Measurements from ENCODE around the gene ADH1C. TPM values are rescaled to one million over a fixed set of nuclear protein-coding genes. Genes with fewer than 3 reads are reported as not detected.

Gene ADH1C
- total RNA-seq, 4 donors from 2014 or later, result 28.1 to 496 (median 231) TPM

DNA sequence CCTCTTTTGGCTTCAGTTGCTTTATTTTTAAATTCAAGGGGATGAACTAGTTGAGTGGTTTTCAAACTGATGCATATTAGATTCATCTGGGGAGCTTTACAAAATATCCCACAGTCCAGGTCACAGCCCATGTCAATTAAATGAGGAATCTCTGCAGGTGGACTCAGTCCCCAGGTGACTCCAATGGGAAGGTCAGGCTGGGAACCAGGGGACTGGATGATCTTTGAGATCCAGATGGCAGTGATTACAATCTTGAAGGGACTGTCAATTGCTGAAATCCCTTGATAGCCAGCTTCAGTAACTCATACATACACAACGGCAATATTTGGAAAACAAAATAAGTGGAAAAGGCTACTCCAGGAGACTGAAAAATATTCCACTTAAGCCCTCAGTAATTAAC lies 38.3 kb downstream of the ADH1C start:
- Histone ChIP-seq H3K4me3 (no peak overlapping the region), H3K36me3 (no peaks in the 10 kb centered on the region), H3K27ac (no peak overlapping the region), H3K4me1 (no peaks in the 10 kb centered on the region), H3K27me3 (no peaks in the 10 kb centered on the region), H3K9me3 (no peaks in the 10 kb centered on the region)
- TF ChIP-seq POLR2AphosphoS5 (IDR thresholded peaks at IDR 0.05) (no peak), POLR2A (IDR thresholded peaks at IDR 0.05) (no peak)
- TF ChIP-seq, protein P1, sequence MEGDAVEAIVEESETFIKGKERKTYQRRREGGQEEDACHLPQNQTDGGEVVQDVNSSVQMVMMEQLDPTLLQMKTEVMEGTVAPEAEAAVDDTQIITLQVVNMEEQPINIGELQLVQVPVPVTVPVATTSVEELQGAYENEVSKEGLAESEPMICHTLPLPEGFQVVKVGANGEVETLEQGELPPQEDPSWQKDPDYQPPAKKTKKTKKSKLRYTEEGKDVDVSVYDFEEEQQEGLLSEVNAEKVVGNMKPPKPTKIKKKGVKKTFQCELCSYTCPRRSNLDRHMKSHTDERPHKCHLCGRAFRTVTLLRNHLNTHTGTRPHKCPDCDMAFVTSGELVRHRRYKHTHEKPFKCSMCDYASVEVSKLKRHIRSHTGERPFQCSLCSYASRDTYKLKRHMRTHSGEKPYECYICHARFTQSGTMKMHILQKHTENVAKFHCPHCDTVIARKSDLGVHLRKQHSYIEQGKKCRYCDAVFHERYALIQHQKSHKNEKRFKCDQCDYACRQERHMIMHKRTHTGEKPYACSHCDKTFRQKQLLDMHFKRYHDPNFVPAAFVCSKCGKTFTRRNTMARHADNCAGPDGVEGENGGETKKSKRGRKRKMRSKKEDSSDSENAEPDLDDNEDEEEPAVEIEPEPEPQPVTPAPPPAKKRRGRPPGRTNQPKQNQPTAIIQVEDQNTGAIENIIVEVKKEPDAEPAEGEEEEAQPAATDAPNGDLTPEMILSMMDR (IDR thresholded peaks at IDR 0.05), result no peak
- intact Hi-C loops (cut with DNase I; ENCODE audit: low total_unique reads) (no loop called here), in situ Hi-C loops (cut with MboI; ENCODE audit: low pct_ligation_motif_present in 1 of 4, low pct_unique_long_range_greater_than_20kb in 1 of 4, low sequenced_read_pairs in 3 of 4) (no loop called here)
- DNase-seq, result no peak
- 63 to 86% methylated on average over 1 of the region's 1 CpG for WGBS, 2 donors (ENCODE audit: low coverage in 1 of 2)

DNA sequence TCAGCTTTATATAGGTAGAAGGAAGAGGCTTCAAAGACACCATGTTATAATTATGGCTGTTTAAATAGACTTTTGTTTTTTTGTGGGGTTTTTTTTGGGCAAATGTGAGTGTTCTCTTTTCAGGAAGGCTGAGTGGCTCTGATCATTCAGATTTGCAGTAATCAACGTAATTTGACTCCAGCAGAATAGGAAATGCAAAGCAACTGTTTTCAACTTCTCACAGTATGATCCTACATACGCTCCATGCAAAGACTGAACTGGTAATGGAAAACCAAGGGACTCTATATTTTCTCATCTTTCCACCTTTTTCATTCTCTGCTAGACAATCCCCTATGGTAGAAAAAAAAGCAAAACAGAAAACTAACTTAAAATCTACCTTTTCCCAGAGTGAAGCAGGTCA lies 42.2 kb downstream of the ADH1C start:
- TF ChIP-seq, protein P1 (IDR thresholded peaks at IDR 0.05), result no peak
- no peak for TF ChIP-seq EP300 (IDR thresholded peaks at IDR 0.05; ENCODE audit: low read depth)
- TF ChIP-seq POLR2A (IDR thresholded peaks at IDR 0.05), result no peak
- TF ChIP-seq POLR2AphosphoS5 (IDR thresholded peaks at IDR 0.05), result no peak
- no peaks in the 10 kb centered on the region for H3K36me3 ChIP-seq
- intact Hi-C loops (cut with DNase I; ENCODE audit: low total_unique reads) (no loop called here), in situ Hi-C loops (cut with MboI; ENCODE audit: low pct_ligation_motif_present in 1 of 4, low pct_unique_long_range_greater_than_20kb in 1 of 4, low sequenced_read_pairs in 3 of 4) (no loop called here)
- no peaks in the 10 kb centered on the region for H3K9me3 ChIP-seq
- WGBS, 2 donors (ENCODE audit: low coverage in 1 of 2), result 75 to 77% methylated on average over 2 of the region's 2 CpGs
- H3K27me3 ChIP-seq, result no peaks in the 10 kb centered on the region
- no peaks in the 10 kb centered on the region for H3K4me1 ChIP-seq
- no peak overlapping the region for H3K27ac ChIP-seq
- H3K4me3 ChIP-seq, result no peak overlapping the region
- DNase-seq, result no peak

DNA sequence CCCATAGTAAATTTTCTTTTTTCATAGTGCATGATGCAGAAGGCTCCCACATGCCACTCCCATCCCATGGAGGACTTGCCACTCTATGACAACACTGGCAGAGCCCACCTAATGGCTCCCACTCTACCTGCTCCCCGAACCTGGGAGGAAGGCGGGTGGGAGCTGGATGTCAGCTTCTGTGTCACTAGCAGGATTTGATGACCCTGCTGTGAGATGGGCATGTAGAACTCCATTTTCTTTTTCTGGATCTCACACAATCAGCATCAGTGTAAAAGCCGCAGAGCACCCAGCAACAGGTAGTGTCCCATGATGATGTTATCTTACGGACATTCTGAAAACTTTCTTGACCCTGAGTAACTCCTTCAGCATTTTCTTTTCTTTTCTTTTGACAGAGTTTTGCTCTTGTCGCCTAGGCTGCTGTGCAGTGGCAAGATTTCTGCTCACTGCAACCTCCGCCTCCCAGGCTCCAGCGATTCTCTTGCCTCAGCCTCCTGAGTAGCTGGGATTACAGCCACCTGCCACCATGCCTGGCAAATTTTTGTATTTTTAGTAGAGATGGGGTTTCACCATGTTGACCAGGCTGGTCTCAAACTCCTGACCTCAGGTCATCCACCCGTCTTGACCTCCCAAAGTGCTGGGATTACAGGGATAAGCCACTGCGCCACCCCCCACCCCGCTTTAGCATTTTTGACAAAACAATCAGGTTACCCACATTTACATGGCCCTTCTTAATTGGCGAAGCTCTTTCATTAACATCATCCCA lies 46.7 kb downstream of the ADH1C start:
- no peaks in the 10 kb centered on the region for H3K9me3 ChIP-seq
- in situ Hi-C loops (cut with MboI; ENCODE audit: low pct_ligation_motif_present in 1 of 4, low pct_unique_long_range_greater_than_20kb in 1 of 4, low sequenced_read_pairs in 3 of 4), result no loop called here
- H3K27me3 ChIP-seq, result no peaks in the 10 kb centered on the region
- DNase-seq, result no peak
- no peak overlapping the region for H3K27ac ChIP-seq
- TF ChIP-seq POLR2AphosphoS5 (IDR thresholded peaks at IDR 0.05), result no peak
- TF ChIP-seq POLR2A (IDR thresholded peaks at IDR 0.05), result no peak
- TF ChIP-seq EP300 (IDR thresholded peaks at IDR 0.05; ENCODE audit: low read depth), result no peak
- TF ChIP-seq, protein P1 (IDR thresholded peaks at IDR 0.05), result no peak
- no peaks in the 10 kb centered on the region for H3K36me3 ChIP-seq
- peaks cover 0 to 4% (median 0%) of the 10 kb centered on the region in 4 donors for H3K4me1 ChIP-seq
- 82 to 86% methylated on average over 9 to 11 of the region's 11 CpGs for WGBS, 2 donors (ENCODE audit: low coverage in 1 of 2)
- intact Hi-C loops (cut with DNase I; ENCODE audit: low total_unique reads), result no loop called here
- H3K4me3 ChIP-seq, result no peak overlapping the region

DNA sequence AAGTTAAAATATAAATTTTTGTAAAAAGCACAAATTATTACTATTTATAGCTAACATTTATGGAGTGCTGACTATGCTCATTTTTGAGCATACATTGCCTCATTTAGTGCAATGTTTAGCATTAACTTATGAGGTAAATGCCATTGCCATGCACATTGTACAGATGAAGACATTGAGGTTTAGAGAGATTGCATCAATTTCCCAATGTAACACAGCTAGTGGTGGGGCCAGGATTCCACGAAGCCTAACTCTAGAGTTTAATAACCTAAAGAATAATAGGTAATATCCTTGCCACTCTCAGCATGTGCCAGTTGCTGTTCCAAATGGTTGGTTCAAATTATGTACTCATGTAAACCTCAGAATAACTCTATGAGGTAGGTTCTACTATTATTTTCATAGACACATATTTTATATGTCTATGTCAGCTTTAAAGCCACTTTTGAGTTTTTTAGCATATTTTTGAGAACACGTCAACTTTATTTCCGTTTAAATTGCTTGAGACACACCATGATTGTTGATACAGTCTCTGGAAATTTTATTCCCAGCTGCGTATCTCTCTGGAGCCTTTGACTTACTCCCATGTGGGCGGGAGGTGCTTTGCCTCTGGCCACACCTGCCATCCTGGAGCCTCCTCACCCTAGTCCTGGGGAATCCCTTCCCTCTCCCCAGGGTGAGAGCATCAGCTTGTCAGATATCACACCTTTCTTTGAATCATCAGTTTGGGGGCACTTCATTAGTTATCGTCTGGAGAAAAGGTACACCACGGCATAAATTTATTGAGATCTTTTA lies 51.0 kb downstream of the ADH1C start:
- 76 to 100% methylated on average over 3 to 7 of the region's 7 CpGs for WGBS, 2 donors (ENCODE audit: low coverage in 1 of 2)
- in situ Hi-C loops (cut with MboI; ENCODE audit: low pct_ligation_motif_present in 1 of 4, low pct_unique_long_range_greater_than_20kb in 1 of 4, low sequenced_read_pairs in 3 of 4), result no loop called here

More for the DNA sequence above, 51.0 kb downstream of the ADH1C start:
- H3K4me3 ChIP-seq, result no peak overlapping the region
- peaks cover 0 to 4% (median 2%) of the 10 kb centered on the region in 4 donors for H3K4me1 ChIP-seq
- DNase-seq, result no peak
- H3K27me3 ChIP-seq, result no peaks in the 10 kb centered on the region
- H3K36me3 ChIP-seq, result no peaks in the 10 kb centered on the region
- peak overlapping the region; percentile 62 to 77 (median 72) for H3K27ac ChIP-seq
- TF ChIP-seq POLR2AphosphoS5 (IDR thresholded peaks at IDR 0.05) (no peak), EP300 (IDR thresholded peaks at IDR 0.05; ENCODE audit: low read depth) (no peak), POLR2A (IDR thresholded peaks at IDR 0.05) (no peak)
- TF ChIP-seq, protein P1 (IDR thresholded peaks at IDR 0.05), result no peak
- H3K9me3 ChIP-seq, result peaks cover 0 to 3% of the 10 kb centered on the region in 2 donors
- intact Hi-C loops (cut with DNase I; ENCODE audit: low total_unique reads), result no loop called here
